OCI-LY1 (cell line): ENCODE results near the gene CASD1.

Experiments
- CTCF ChIP-seq: fragments of 200-600 bp; sonication (generic), shearing (Covaris generic); IDR thresholded peaks from 2 replicates; pipeline ENCODE4 v1.5.1; 2017; ENCODE audit warnings: mild to moderate bottlenecking, antibody characterized with exemption, low read length, moderate library complexity, mixed read lengths
- EZH2 ChIP-seq: fragments of 200-600 bp; sonication (generic), shearing (Covaris generic); IDR thresholded peaks from 2 replicates; pipeline ENCODE4 v1.8.0; 2017; ENCODE audit warnings: borderline replicate concordance, mixed run types, mild to moderate bottlenecking, antibody characterized with exemption, low read length, moderate library complexity, mixed read lengths

GRCh38 chr7:94512735-94513564, 3.3 kb downstream of the CASD1 start:
- TF ChIP-seq CTCF (no peak), EZH2 (no peak)
